HUES6 (cell line): ENCODE results near the gene HOXD3.

Experiments
- H3K27ac ChIP-seq: 2 replicates; pipeline ENCODE4 v1.7.0; 2013; ENCODE audit warnings: low read depth, mild to moderate bottlenecking, low read length, inconsistent platforms
- H3K27me3 ChIP-seq: 2 replicates; pipeline ENCODE4 v1.6.1; 2013; ENCODE audit warnings: low read length; ENCODE audit not compliant: control insufficient read depth, insufficient read depth
- H3K36me3 ChIP-seq: 2 replicates; pipeline ENCODE4 v1.6.1; 2013; ENCODE audit warnings: low read length; ENCODE audit not compliant: control insufficient read depth, insufficient read depth
- H3K4me1 ChIP-seq: 2 replicates; pipeline ENCODE4 v1.6.1; 2013; ENCODE audit warnings: low read length; ENCODE audit not compliant: control insufficient read depth, insufficient read depth
- H3K4me3 ChIP-seq: 2 replicates; pipeline ENCODE4 v1.5.1; 2013; ENCODE audit warnings: low read depth, low read length
- H3K9ac ChIP-seq: one replicate; pipeline ENCODE4 v1.6.1; 2013; ENCODE audit warnings: mild to moderate bottlenecking, low read length
- H3K9me3 ChIP-seq: 2 replicates; pipeline ENCODE4 v1.6.1; 2013; ENCODE audit warnings: low read depth, low read length; ENCODE audit not compliant: control insufficient read depth, insufficient read depth

Gene HOXD3

GRCh38 chr2:176156807-176157498 lies at the start of gene HOXD3:
Gene HOXD3, plus strand, starts transcription at chr2:176157307. Its CDS starts 11,808 bp downstream, at chr2:176169115.
- H3K4me3 ChIP-seq = no peak within 1 kb of the TSS; the same call in 1 of the 2 replicates
- H3K4me1 ChIP-seq = peaks cover 26% of the 10 kb centered on the region
- H3K27me3 ChIP-seq = peaks cover 100% of the 10 kb centered on the region
- peak within 1 kb of the TSS; percentile 63 for H3K9ac ChIP-seq
- no peaks in the 10 kb centered on the region for H3K36me3 ChIP-seq
- no peak within 1 kb of the TSS for H3K27ac ChIP-seq
- H3K9me3 ChIP-seq = no peaks in the 10 kb centered on the region

- Histone ChIP-seq H3K36me3 (no peaks in the 10 kb centered on the region), H3K9ac (no peak overlapping the region), H3K27ac (no peak overlapping the region), H3K4me3 (no peak overlapping the region), H3K27me3 (peaks cover 99% of the 10 kb centered on the region), H3K4me1 (peaks cover 33% of the 10 kb centered on the region), H3K9me3 (no peaks in the 10 kb centered on the region)
These were observed 49.4 kb upstream of the HOXD3 start for GRCh38 chr2:176107731-176108181.

- H3K36me3 ChIP-seq = no peaks in the 10 kb centered on the region
- H3K9ac ChIP-seq = peak overlapping the region; percentile 74
- peaks cover 27% of the 10 kb centered on the region for H3K4me1 ChIP-seq
- peaks cover 99% of the 10 kb centered on the region for H3K27me3 ChIP-seq
- H3K27ac ChIP-seq = no peak overlapping the region
- no peaks in the 10 kb centered on the region for H3K9me3 ChIP-seq
- H3K4me3 ChIP-seq = peak overlapping the region; percentile 25; the same call in 1 of the 2 replicates
These were observed 47.8 kb upstream of the HOXD3 start for GRCh38 chr2:176109192-176109901.

GRCh38 chr2:176109946-176110345 lies 47.2 kb upstream of the HOXD3 start:
- peak overlapping the region; percentile 74 for H3K9ac ChIP-seq
- H3K27ac ChIP-seq = no peak overlapping the region
- no peaks in the 10 kb centered on the region for H3K36me3 ChIP-seq
- H3K4me1 ChIP-seq = peaks cover 21% of the 10 kb centered on the region
- no peak overlapping the region; the same call in 1 of the 2 replicates for H3K4me3 ChIP-seq
- H3K9me3 ChIP-seq = no peaks in the 10 kb centered on the region
- peaks cover 99% of the 10 kb centered on the region for H3K27me3 ChIP-seq

- Histone ChIP-seq H3K27ac (no peak overlapping the region), H3K9me3 (no peaks in the 10 kb centered on the region), H3K27me3 (peaks cover 99% of the 10 kb centered on the region), H3K4me1 (peaks cover 13% of the 10 kb centered on the region), H3K36me3 (no peaks in the 10 kb centered on the region), H3K9ac (no peak overlapping the region), H3K4me3 (no peak overlapping the region)
These were observed 46.4 kb upstream of the HOXD3 start for GRCh38 chr2:176110415-176111308.

GRCh38 chr2:176111309-176111663 lies 45.8 kb upstream of the HOXD3 start:
- no peak overlapping the region for H3K27ac ChIP-seq
- peak overlapping the region; percentile 27 for H3K9ac ChIP-seq
- peaks cover 8% of the 10 kb centered on the region for H3K4me1 ChIP-seq
- no peaks in the 10 kb centered on the region for H3K36me3 ChIP-seq
- H3K9me3 ChIP-seq = no peaks in the 10 kb centered on the region
- no peak overlapping the region for H3K4me3 ChIP-seq
- peaks cover 99% of the 10 kb centered on the region for H3K27me3 ChIP-seq

- H3K4me3 ChIP-seq = no peak overlapping the region
- peaks cover 7% of the 10 kb centered on the region for H3K4me1 ChIP-seq
- H3K27ac ChIP-seq = no peak overlapping the region
- peaks cover 99% of the 10 kb centered on the region for H3K27me3 ChIP-seq
- H3K36me3 ChIP-seq = no peaks in the 10 kb centered on the region
- H3K9ac ChIP-seq = peak overlapping the region; percentile 61
- no peaks in the 10 kb centered on the region for H3K9me3 ChIP-seq
These were observed 45.2 kb upstream of the HOXD3 start for GRCh38 chr2:176111846-176112374.

GRCh38 chr2:176112375-176113302 lies 44.5 kb upstream of the HOXD3 start:
- H3K27ac ChIP-seq = no peak overlapping the region
- no peaks in the 10 kb centered on the region for H3K9me3 ChIP-seq
- 0 out of 2 replicates have a peak, but pooled peaks cover 3% of the 10 kb centered on the region for H3K4me1 ChIP-seq
- no peak overlapping the region for H3K4me3 ChIP-seq
- H3K27me3 ChIP-seq = peaks cover 100% of the 10 kb centered on the region
- peak overlapping the region; percentile 61 for H3K9ac ChIP-seq
- no peaks in the 10 kb centered on the region for H3K36me3 ChIP-seq

GRCh38 chr2:176114120-176114929 lies 42.8 kb upstream of the HOXD3 start:
- H3K27me3 ChIP-seq = peaks cover 100% of the 10 kb centered on the region
- H3K36me3 ChIP-seq = no peaks in the 10 kb centered on the region
- no peak overlapping the region for H3K4me3 ChIP-seq
- no peak overlapping the region for H3K9ac ChIP-seq
- no peak overlapping the region for H3K27ac ChIP-seq
- H3K9me3 ChIP-seq = no peaks in the 10 kb centered on the region
- no peaks in the 10 kb centered on the region for H3K4me1 ChIP-seq
